Trophoblast cell (in vitro differentiated cells and primary cell): ENCODE measurements around the gene STAB2.

Experiments
- DNase-seq, 2 donors: peaks; one replicate each; pipeline ENCODE4 v3.0.0-alpha.2; 2016
- H2AFZ ChIP-seq: 2 replicates; pipeline ENCODE4 v1.6.1; 2013; ENCODE audit warnings: low read length, moderate library complexity, mild to moderate bottlenecking; ENCODE audit not compliant: insufficient read depth, poor library complexity
- H2AK5ac ChIP-seq: 2 replicates; pipeline ENCODE4 v1.6.1; 2013; ENCODE audit warnings: mild to moderate bottlenecking, low read length
- H2BK120ac ChIP-seq: 2 replicates; pipeline ENCODE4 v1.6.1; 2013; ENCODE audit warnings: low read length, mild to moderate bottlenecking, moderate library complexity; ENCODE audit not compliant: insufficient read depth, poor library complexity
- H2BK12ac ChIP-seq: 2 replicates; pipeline ENCODE4 v1.6.1; 2013; ENCODE audit warnings: mild to moderate bottlenecking, low read length, moderate library complexity
- H2BK5ac ChIP-seq: 2 replicates; pipeline ENCODE4 v1.6.1; 2013; ENCODE audit warnings: low read length, low read depth, moderate library complexity, mild to moderate bottlenecking; ENCODE audit not compliant: poor library complexity
- H3K14ac ChIP-seq: 2 replicates; pipeline ENCODE4 v1.6.1; 2013; ENCODE audit warnings: mild to moderate bottlenecking, low read length
- H3K18ac ChIP-seq: 2 replicates; pipeline ENCODE4 v1.6.1; 2013; ENCODE audit warnings: mild to moderate bottlenecking, low read length
- H3K23ac ChIP-seq: 2 replicates; pipeline ENCODE4 v1.6.1; 2013; ENCODE audit warnings: low read length
- H3K27ac ChIP-seq: 2 replicates; pipeline ENCODE4 v1.5.1; 2013; ENCODE audit warnings: low read depth, mild to moderate bottlenecking, inconsistent platforms, low read length, moderate library complexity
- H3K27me3 ChIP-seq: 2 replicates; pipeline ENCODE4 v1.6.1; 2013; ENCODE audit warnings: inconsistent platforms, mild to moderate bottlenecking, low read length, moderate library complexity; ENCODE audit not compliant: insufficient read depth
- H3K36me3 ChIP-seq, 2 experiments: 1 replicate in 1 of 2; 2 replicates in 1 of 2; pipeline ENCODE4 v1.6.1; 2013; ENCODE audit warnings: low read length in 2 of 2, mild to moderate bottlenecking in 2 of 2, moderate library complexity in 1 of 2; ENCODE audit not compliant: insufficient read depth in 2 of 2, control insufficient read depth in 1 of 2
- H3K4ac ChIP-seq: 2 replicates; pipeline ENCODE4 v1.6.1; 2013; ENCODE audit warnings: low read depth, mild to moderate bottlenecking, low read length, moderate library complexity
- H3K4me1 ChIP-seq, 2 experiments: 1 replicate in 1 of 2; 2 replicates in 1 of 2; pipeline ENCODE4 v1.6.1; 2013; ENCODE audit warnings: low read length in 2 of 2, mild to moderate bottlenecking in 2 of 2, moderate library complexity in 1 of 2; ENCODE audit not compliant: insufficient read depth in 2 of 2, control insufficient read depth in 1 of 2
- H3K4me2 ChIP-seq: 2 replicates; pipeline ENCODE4 v1.6.1; 2013; ENCODE audit warnings: inconsistent platforms, mild to moderate bottlenecking, low read length, moderate library complexity
- H3K4me3 ChIP-seq: 2 replicates; pipeline ENCODE4 v1.5.1; 2013; ENCODE audit warnings: mild to moderate bottlenecking, low read depth, low read length, inconsistent platforms
- H3K79me1 ChIP-seq: one replicate; pipeline ENCODE4 v1.6.1; 2013; ENCODE audit warnings: low read length
- H3K79me2 ChIP-seq: 2 replicates; pipeline ENCODE4 v1.6.1; 2013; ENCODE audit warnings: low read length, mild to moderate bottlenecking; ENCODE audit not compliant: control insufficient read depth, insufficient read depth, poor library complexity
- H3K9ac ChIP-seq: 2 replicates; pipeline ENCODE4 v1.6.1; 2013; ENCODE audit warnings: mild to moderate bottlenecking, low read length
- H3K9me3 ChIP-seq: 2 replicates; pipeline ENCODE4 v1.6.1; 2013; ENCODE audit warnings: low read depth, mild to moderate bottlenecking, control low read depth, inconsistent platforms, low read length; ENCODE audit not compliant: insufficient read depth
- H4K12ac ChIP-seq: 2 replicates; pipeline ENCODE4 v1.6.1; 2013; ENCODE audit warnings: low read depth, mild to moderate bottlenecking, low read length, moderate library complexity
- H4K8ac ChIP-seq: 2 replicates; pipeline ENCODE4 v1.6.1; 2013; ENCODE audit warnings: low read depth, mild to moderate bottlenecking, low read length, moderate library complexity
- H4K91ac ChIP-seq: one replicate; pipeline ENCODE4 v1.6.1; 2013; ENCODE audit warnings: low read depth, mild to moderate bottlenecking, low read length, moderate library complexity
- WGBS: extraction: QIAGEN DNeasy Blood & Tissue Kit; methylation state at CpG from one replicate; pipeline ENCODE4 v1.1.7; 2013; ENCODE audit warnings: missing lambda C conversion rate; ENCODE audit not compliant: insufficient read length, insufficient coverage; ENCODE audit errors: extremely low coverage; 5-methylcytosine and 5-hydroxymethylcytosine counted together

Gene STAB2

DNA sequence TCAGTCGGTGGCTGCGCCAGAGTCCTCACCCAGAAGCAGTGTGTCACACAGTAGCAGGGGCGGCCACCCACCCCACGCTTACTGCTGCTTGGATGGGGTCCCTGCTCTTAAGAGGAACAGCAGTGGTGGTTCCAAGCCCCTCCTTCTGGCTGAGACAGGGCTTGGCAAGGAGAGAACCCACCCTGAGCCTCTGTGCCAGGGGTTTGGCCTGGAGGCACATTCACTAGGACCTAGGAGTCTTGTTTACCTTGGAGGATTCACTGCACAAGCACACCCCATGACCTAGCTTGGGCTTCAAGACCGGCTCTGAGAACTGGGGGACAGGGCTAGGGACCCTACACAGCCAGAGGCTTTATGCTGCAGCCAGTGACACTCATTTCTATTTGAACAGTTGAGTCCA is 175.4 kb downstream of the STAB2 start:
- no peak overlapping the region for H3K4me3 ChIP-seq
- H3K4me1 ChIP-seq, result no peaks in the 10 kb centered on the region
- H4K8ac ChIP-seq, result no peak overlapping the region
- H2BK120ac ChIP-seq, result no peak overlapping the region
- no peak overlapping the region for H4K12ac ChIP-seq
- H3K18ac ChIP-seq, result no peak overlapping the region
- no peak overlapping the region for H3K4ac ChIP-seq
- H3K9ac ChIP-seq, result no peak overlapping the region
- H3K4me2 ChIP-seq, result no peak overlapping the region
- H2AFZ ChIP-seq, result no peak overlapping the region
- H3K14ac ChIP-seq, result no peak overlapping the region
- peaks cover 5 to 7% of the 10 kb centered on the region in 2 experiments for H3K36me3 ChIP-seq
- no peaks in the 10 kb centered on the region for H3K79me1 ChIP-seq
- no peak overlapping the region for H2BK5ac ChIP-seq
- H2AK5ac ChIP-seq, result no peak overlapping the region
- H3K27ac ChIP-seq, result no peak overlapping the region
- no peak overlapping the region for H2BK12ac ChIP-seq
- H3K27me3 ChIP-seq, result no peaks in the 10 kb centered on the region
- no peak for DNase-seq
- no CpG with 5 or more reads among the region's 5 CpGs for WGBS
- no peaks in the 10 kb centered on the region for H3K79me2 ChIP-seq
- H4K91ac ChIP-seq, result no peak overlapping the region
- H3K23ac ChIP-seq, result no peak overlapping the region
- H3K9me3 ChIP-seq, result no peaks in the 10 kb centered on the region

DNA sequence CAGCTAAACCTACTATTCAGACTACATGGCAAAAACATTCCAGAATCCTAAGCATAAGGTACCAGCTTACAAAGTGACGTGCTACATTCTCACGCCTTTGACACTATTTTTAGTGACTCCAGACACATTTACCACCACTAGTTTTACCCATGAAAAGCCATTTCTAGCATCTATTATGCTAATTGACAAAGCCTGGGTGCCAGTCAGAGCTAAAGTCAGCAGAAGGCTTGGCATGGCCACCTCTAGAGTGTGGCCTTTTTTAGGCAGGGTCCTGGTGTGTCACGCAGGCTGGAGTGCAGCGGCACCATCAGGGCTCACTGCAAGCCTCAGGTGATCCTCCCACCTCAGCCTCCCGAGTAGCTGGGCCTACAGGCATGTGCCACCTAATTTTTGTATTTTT is 178.2 kb downstream of the STAB2 start:
- Histone ChIP-seq H3K14ac (no peak overlapping the region), H3K9ac (no peak overlapping the region), H2BK5ac (no peak overlapping the region), H3K36me3 (peaks cover 5 to 7% of the 10 kb centered on the region in 2 experiments), H2AFZ (no peak overlapping the region), H4K8ac (no peak overlapping the region), H3K9me3 (no peaks in the 10 kb centered on the region), H3K79me1 (no peaks in the 10 kb centered on the region), H3K4me2 (no peak overlapping the region), H2BK12ac (no peak overlapping the region), H3K4ac (no peak overlapping the region), H2BK120ac (no peak overlapping the region), H3K27me3 (no peaks in the 10 kb centered on the region), H3K4me3 (no peak overlapping the region), H3K79me2 (no peaks in the 10 kb centered on the region), H4K91ac (no peak overlapping the region), H3K18ac (no peak overlapping the region), H3K23ac (no peak overlapping the region), H4K12ac (no peak overlapping the region), H3K27ac (no peak overlapping the region), H3K4me1 (no peaks in the 10 kb centered on the region), H2AK5ac (no peak overlapping the region)
- DNase-seq, result no peak
- WGBS, result no CpG with 5 or more reads among the region's 5 CpGs

DNA sequence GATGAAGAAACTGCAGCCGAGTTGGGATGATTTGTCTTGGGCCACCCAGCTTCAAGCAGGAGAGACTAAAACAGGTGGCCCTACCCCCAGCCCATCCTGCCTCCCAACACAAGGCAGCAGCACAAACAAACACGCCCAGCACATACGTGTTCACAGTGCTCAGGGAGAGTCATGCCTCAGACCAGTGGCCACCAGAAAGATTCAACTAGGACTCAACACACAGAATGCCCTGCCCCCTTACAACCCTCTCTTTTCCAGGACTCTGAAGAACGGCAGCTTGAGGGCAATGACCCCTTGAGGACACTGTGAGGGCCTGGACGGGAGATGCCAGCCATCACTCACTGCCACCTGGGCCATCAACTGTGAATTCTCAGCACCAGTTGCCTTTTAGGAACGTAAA is 179.0 kb downstream of the STAB2 start:
- Histone ChIP-seq H3K9me3 (no peaks in the 10 kb centered on the region), H2AK5ac (no peak overlapping the region), H4K8ac (no peak overlapping the region), H4K91ac (no peak overlapping the region), H3K36me3 (peaks cover 3 to 7% of the 10 kb centered on the region in 2 experiments), H3K18ac (no peak overlapping the region), H3K4me3 (no peak overlapping the region), H3K23ac (no peak overlapping the region), H2BK12ac (no peak overlapping the region), H3K4me1 (no peaks in the 10 kb centered on the region), H3K9ac (no peak overlapping the region), H3K27me3 (no peaks in the 10 kb centered on the region), H4K12ac (no peak overlapping the region), H3K4me2 (no peak overlapping the region), H2BK5ac (no peak overlapping the region), H3K79me1 (no peaks in the 10 kb centered on the region), H2BK120ac (no peak overlapping the region), H3K27ac (no peak overlapping the region), H3K14ac (no peak overlapping the region), H2AFZ (no peak overlapping the region), H3K4ac (no peak overlapping the region), H3K79me2 (no peaks in the 10 kb centered on the region)
- no CpG with 5 or more reads among the region's 6 CpGs for WGBS
- DNase-seq, result no peak

DNA sequence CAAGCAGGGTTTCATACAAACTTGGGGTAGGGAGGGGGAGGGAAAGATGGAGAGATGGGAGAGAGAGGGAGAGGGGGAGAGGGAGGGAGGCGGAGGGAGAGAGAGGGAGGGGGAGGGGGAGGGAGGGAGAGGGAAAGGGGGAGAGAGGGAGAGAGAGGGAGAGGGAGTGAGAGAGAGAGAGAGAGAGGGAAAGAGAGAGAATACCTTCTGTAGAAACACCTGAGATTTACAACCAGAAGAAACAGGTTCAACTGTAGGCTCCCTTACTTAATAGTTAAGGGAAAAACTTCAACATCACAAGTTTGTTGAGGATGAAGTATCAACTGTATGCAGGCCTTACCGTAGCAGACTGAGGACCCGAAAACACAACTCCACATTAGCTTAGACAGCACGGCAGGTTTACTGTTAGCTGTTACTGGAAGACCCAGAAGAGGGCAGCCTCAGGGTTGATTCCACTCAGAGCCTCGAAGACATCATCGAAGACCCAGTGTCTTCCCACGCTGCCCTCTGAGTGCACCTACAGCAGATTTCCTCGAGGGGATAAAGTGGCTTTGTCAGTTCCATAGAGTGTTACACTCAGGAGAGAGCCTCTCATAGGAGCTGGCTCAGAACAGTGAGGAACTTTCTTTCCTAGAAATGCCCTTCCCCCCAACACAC is 181.5 kb downstream of the STAB2 start:
- H4K91ac ChIP-seq, result no peak overlapping the region
- H3K23ac ChIP-seq, result no peak overlapping the region
- H3K4me1 ChIP-seq, result no peaks in the 10 kb centered on the region
- no peak overlapping the region for H3K4me2 ChIP-seq
- H3K14ac ChIP-seq, result no peak overlapping the region
- no peak overlapping the region for H4K12ac ChIP-seq
- no peaks in the 10 kb centered on the region for H3K9me3 ChIP-seq
- no peak overlapping the region for H3K18ac ChIP-seq
- no peak overlapping the region for H2BK12ac ChIP-seq
- no peak overlapping the region for H3K27ac ChIP-seq
- no peaks in the 10 kb centered on the region for H3K79me1 ChIP-seq
- H4K8ac ChIP-seq, result no peak overlapping the region
- H3K79me2 ChIP-seq, result no peaks in the 10 kb centered on the region
- DNase-seq, result no peak
- no peak overlapping the region for H2BK5ac ChIP-seq
- H3K36me3 ChIP-seq, result peaks cover 3 to 7% of the 10 kb centered on the region in 2 experiments
- no peak overlapping the region for H3K4ac ChIP-seq
- H3K4me3 ChIP-seq, result no peak overlapping the region
- H2AK5ac ChIP-seq, result no peak overlapping the region
- no peak overlapping the region for H3K9ac ChIP-seq
- 80% methylated on average over 1 of the region's 8 CpGs for WGBS
- H2BK120ac ChIP-seq, result no peak overlapping the region
- H3K27me3 ChIP-seq, result no peaks in the 10 kb centered on the region
- H2AFZ ChIP-seq, result no peak overlapping the region
